Gastrocnemius medialis (tissue), 4 donors: ENCODE data around the gene DOCK6.

Experiments
- POLR2A ChIP-seq, 2 donors: fragments of 450-650 bp; IDR thresholded peaks; one replicate each; pipeline ENCODE4 v1.6.1; 2017; ENCODE audit warnings: antibody characterized with exemption in 2 of 2, mild to moderate bottlenecking in 2 of 2, moderate library complexity in 2 of 2
- TF ChIP-seq, protein P1 (sequence below), 5 experiments: fragments of 450-650 bp in 3 of 5; fragments of 200-600 bp in 2 of 5; sonication (generic) in 2 of 5; IDR thresholded peaks in 4 of 5; conservative IDR thresholded peaks in 1 of 5; 1 replicate in 4 of 5; 2 replicates in 1 of 5; pipeline ENCODE4 v1.5.1; 2016 to 2019; ENCODE audit warnings: antibody characterized with exemption in 5 of 5, mild to moderate bottlenecking in 3 of 5, moderate library complexity in 3 of 5

DNA sequence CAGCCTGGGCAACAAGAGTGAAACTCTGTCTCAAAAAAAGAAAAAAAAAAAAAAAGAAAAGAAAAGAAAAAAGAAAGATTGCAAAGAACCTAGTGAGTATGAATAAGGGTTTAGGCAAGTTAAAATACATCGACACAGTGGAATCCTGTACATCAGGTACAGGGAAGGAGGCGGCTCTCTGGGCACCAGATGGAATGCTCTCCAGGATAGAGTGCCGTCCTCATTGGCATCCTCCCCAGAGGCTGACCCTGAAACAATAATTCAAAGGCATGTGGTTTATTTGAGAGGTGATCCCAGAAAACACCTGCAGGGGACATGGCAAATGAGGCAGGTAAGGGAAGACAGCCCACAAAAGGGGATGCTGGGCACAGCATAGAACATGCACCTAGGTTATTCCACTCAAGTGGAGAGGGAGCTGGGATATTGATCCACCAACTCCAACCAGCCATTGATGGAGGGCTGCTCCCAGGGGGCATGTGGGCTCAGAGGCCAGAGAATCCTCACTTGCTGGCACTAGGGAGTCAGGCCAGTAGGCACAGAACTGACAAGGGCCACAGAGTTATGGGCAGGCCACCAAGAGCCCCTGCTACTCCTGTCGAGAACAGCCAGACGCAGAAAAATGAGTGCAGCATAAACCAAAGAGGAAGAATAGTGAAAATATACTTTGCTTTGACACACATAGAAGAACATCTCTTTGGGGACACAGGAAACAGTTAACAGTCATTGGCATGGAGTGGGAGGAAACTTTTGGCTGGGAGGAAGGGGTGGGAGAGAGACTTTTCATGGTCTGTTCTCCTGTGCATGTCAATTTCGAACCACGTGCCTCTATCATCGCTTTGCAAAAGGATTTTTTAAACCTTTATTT, 37.9 kb upstream of the DOCK6 start:
- TF ChIP-seq, protein P1, sequence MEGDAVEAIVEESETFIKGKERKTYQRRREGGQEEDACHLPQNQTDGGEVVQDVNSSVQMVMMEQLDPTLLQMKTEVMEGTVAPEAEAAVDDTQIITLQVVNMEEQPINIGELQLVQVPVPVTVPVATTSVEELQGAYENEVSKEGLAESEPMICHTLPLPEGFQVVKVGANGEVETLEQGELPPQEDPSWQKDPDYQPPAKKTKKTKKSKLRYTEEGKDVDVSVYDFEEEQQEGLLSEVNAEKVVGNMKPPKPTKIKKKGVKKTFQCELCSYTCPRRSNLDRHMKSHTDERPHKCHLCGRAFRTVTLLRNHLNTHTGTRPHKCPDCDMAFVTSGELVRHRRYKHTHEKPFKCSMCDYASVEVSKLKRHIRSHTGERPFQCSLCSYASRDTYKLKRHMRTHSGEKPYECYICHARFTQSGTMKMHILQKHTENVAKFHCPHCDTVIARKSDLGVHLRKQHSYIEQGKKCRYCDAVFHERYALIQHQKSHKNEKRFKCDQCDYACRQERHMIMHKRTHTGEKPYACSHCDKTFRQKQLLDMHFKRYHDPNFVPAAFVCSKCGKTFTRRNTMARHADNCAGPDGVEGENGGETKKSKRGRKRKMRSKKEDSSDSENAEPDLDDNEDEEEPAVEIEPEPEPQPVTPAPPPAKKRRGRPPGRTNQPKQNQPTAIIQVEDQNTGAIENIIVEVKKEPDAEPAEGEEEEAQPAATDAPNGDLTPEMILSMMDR (IDR thresholded peaks at IDR 0.05 in 4 of 5, conservative IDR thresholded peaks at IDR 0.05 in 1 of 5): no peak
- no peak for TF ChIP-seq POLR2A (IDR thresholded peaks at IDR 0.05)
